Choroid plexus epithelial cell (primary cell): ENCODE results near the gene WFIKKN2.

Experiments
- DNase-seq: peaks from one replicate; pipeline ENCODE4 v3.0.0-alpha.2; 2010; ENCODE audit warnings: low read depth
- H3K4me3 ChIP-seq: 2 replicates; pipeline ENCODE4 v1.5.1; 2011; ENCODE audit warnings: low read depth, mild to moderate bottlenecking, control low read depth, low read length, moderate library complexity
- TF ChIP-seq, protein P1 (sequence below): conservative IDR thresholded peaks from 2 replicates; pipeline ENCODE4 v1.5.1; 2011; ENCODE audit warnings: low read depth, mild to moderate bottlenecking, control low read depth, inconsistent platforms, low read length, moderate library complexity

Gene WFIKKN2

DNA sequence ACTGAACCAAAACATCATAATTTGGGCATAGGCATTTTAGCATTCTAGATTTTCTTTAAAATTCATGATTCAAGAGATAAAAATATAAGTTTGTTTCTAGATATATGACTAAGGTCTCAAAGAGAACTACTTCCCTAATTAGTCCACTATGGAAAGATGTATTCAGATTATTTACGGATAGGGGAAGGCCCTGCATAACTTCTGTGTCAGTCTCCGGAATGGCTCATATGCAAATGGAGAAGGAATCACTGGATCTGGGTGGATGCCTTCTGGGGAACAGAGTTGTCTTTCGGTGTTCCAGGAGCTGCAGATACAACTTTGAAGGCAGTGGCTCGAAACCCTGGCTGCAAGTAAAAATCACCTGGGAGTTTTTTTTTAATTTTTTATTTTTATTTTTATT lies 17.1 kb upstream of the WFIKKN2 start:
- DNase-seq = no peak
- no peak overlapping the region for H3K4me3 ChIP-seq
- TF ChIP-seq, protein P1, sequence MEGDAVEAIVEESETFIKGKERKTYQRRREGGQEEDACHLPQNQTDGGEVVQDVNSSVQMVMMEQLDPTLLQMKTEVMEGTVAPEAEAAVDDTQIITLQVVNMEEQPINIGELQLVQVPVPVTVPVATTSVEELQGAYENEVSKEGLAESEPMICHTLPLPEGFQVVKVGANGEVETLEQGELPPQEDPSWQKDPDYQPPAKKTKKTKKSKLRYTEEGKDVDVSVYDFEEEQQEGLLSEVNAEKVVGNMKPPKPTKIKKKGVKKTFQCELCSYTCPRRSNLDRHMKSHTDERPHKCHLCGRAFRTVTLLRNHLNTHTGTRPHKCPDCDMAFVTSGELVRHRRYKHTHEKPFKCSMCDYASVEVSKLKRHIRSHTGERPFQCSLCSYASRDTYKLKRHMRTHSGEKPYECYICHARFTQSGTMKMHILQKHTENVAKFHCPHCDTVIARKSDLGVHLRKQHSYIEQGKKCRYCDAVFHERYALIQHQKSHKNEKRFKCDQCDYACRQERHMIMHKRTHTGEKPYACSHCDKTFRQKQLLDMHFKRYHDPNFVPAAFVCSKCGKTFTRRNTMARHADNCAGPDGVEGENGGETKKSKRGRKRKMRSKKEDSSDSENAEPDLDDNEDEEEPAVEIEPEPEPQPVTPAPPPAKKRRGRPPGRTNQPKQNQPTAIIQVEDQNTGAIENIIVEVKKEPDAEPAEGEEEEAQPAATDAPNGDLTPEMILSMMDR = no peak

DNA sequence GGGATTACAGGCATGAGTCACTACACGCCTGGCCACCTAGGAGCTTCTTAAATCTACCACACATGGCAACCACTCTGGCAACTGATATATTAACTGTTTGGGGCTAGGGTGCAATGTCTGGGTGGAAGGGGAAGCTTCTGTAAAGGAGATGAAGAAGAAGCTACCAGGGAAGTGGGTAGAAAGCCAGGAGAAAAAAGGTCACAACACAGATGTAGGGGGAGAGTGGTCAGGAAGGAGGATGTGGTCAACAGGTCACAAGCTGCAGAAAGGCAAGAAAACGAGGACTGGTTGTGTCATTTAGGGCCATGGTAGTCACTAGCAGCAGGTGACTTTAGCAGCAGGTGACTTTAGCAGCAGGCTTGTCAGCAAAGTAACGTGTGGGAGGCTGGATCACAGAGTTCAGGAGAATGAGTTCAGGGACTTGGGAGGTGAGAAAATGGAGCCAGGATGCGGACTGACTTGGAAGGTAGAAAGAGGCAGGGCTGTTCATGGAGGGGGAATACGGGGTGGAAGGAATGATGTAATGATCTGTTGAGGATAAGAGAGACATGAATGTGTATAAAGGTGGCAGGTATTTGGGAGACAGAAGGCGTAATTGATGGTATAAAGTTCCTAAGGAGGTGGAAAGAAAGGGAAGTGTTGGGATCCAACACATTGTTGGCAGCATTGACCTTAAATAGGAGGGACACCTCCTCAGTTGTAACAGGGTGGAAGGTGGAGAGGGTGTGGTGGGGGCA lies 16.3 kb upstream of the WFIKKN2 start:
- TF ChIP-seq, protein P1 = no peak
- no peak for DNase-seq
- H3K4me3 ChIP-seq = no peak overlapping the region

DNA sequence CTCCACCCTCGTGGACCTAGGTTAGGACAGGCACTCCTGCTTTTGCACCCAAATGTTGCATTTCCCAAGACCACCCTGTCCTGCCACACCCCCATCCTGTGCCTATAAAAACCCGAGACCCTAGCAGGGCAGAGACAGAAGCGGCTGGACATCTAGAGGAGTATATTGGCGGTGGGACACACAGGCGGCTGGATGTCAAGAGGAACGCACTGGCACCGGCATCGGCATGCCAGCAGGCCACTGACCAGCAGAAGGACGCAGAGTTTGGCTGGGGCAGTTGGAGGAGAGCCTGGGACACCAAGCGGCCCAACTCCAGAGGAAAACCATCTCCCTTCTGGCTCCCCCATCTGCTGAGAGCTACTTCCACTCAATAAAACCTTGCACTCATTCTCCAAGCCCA lies 14.7 kb upstream of the WFIKKN2 start:
- no peak for DNase-seq
- TF ChIP-seq, protein P1 = no peak
- H3K4me3 ChIP-seq = no peak overlapping the region

DNA sequence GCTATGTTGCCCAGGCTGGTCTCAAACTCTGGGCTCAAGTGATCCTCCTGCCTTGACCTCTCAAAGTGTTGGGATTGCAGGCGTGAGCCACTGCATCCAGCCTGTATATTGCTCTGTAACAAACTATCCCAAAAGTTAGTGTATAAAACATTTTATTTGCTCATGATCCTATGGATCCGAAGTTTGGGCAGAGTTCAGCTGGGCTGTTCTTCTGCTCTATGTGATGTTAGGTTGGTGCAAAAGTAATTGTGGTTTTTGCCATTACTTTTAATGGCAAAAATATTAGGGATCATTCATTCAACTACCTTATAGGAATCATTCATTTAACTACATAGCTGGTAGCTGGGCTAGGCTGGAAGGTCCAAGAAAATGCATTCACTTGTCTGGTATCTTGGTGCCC lies 12.8 kb upstream of the WFIKKN2 start:
- no peak overlapping the region for H3K4me3 ChIP-seq
- TF ChIP-seq, protein P1 = no peak
- DNase-seq = no peak

DNA sequence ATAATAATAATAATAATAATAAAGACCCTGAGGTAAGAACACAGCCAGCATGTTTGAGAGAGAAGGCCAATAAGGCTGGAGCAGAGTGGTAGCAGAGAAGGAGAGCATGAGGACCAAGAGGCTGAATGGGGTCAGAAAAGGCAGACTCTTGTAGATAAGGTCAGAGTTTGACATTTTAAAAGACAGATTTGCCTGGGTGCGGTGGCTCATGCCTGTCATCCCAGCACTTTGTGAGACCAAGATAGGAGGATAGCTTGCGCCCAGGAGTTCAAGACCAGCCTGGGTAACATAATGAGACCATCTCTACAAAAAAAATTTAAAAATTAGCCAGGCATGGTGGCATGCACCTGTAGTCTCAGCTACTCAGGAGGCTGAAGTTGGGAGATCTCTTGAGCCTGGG lies 11.0 kb upstream of the WFIKKN2 start:
- TF ChIP-seq, protein P1 = no peak
- H3K4me3 ChIP-seq = no peak overlapping the region
- no peak for DNase-seq

DNA sequence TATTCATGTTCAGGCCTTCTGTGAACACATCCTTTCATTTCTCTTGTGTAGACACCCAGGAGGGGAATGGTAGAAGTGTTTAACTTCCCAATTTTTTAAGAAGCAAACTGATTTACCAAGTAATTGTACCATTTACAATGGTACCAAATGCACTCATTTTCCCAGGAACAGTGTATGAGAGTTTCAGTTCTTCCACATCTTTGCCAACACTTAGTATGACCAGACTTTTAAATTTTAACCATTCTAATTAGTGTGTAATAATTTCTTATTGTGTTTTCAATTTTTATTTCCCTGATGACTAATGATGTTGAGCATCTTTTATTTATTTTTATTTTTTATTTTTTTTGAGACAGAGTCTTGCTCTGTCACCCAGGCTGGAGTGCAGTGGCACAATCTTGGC lies 10.2 kb upstream of the WFIKKN2 start:
- H3K4me3 ChIP-seq = no peak overlapping the region
- TF ChIP-seq, protein P1 = no peak
- no peak for DNase-seq

DNA sequence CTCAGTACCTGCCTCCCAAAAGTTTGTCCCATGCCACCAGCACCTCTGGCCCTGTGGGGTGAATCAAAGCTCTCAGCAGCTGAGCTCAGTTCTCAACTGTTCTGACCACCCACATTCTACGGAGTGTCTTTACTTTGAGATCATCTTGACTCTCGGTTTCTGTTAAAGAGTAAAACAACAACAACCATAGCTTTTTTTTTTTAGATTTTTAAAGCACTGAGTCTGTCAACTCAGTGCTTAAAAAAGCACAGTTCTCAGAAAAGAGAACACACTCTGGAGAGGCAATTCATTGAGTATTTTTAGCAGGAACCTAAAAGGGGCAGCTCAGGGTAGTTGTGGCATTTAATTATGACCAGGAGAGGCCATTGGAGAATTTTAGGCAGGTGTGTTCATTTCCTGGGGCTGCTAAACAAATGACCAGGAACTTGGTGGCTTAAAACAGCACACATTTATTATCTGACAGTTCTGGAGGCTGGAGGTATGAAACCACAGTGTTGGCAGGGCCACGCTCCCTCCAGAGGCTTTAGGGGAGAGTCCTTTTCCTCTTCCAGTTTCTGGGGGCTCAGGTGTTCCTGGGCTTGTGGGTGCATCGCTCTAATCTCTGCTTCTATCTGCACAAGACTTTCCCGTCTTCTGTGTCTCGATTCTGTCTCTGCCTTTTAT lies 6.7 kb upstream of the WFIKKN2 start:
- TF ChIP-seq, protein P1 = no peak
- DNase-seq = no peak
- no peak overlapping the region for H3K4me3 ChIP-seq
